Fibroblast of lung (primary cell): ENCODE results near the gene SLC35F3.

ENCODE experiments used
- EZH2 ChIP-seq: IDR thresholded peaks from 2 replicates; pipeline ENCODE4 v1.5.1; 2012; ENCODE audit warnings: low read length, control low read depth, mild to moderate bottlenecking; ENCODE audit errors: missing control alignments
- TF ChIP-seq, protein P1 (sequence below), 2 donors: IDR thresholded peaks in 1 of 2; conservative IDR thresholded peaks in 1 of 2; 1 replicate in 1 of 2; 2 replicates in 1 of 2; pipeline ENCODE4 v1.5.1; 2011 to 2012; ENCODE audit warnings: low read length in 2 of 2, control low read depth in 1 of 2, inconsistent platforms in 1 of 2, low read depth in 1 of 2, mild to moderate bottlenecking in 1 of 2

DNA sequence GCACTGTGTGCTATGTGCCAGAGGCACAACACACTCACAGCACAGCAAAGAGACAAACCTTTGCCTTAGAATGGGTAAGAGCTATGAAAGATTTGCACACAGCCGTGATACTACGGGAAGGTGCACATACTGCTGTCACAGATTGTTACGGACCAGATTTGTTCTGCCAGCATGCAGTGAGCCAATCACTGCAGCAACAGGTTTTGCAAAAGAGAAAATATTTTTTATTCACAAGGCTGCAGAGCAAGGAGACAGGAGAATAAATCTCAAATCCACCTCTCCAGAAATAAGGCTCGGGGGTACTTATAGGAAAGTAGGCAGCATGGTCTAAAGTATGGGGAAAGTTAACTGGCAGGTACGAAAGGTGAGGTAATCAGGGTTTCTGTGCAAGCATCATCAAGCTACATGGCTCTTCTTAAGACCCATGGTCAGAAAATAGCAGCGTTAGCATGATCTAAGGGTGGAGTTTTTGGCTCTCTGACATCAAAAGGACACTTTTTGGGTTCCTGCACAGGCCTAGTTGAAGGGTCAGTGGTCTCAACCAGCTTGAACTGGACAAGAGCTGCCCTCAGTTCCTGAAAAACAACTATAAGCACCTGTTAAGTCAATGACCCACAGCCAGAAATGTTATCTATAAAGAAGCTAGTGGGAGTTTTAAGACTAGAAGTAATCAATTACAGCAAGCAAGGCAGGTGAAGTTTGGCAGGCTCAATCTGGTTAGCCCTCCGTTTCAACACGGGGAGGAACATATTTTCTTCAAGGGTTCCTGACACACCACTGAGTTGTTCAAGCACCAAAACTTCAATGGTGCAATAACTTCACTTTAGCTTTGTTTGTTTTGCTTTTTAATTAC, 186.0 kb downstream of the SLC35F3 start:
- TF ChIP-seq EZH2, result no peak
- TF ChIP-seq, protein P1, sequence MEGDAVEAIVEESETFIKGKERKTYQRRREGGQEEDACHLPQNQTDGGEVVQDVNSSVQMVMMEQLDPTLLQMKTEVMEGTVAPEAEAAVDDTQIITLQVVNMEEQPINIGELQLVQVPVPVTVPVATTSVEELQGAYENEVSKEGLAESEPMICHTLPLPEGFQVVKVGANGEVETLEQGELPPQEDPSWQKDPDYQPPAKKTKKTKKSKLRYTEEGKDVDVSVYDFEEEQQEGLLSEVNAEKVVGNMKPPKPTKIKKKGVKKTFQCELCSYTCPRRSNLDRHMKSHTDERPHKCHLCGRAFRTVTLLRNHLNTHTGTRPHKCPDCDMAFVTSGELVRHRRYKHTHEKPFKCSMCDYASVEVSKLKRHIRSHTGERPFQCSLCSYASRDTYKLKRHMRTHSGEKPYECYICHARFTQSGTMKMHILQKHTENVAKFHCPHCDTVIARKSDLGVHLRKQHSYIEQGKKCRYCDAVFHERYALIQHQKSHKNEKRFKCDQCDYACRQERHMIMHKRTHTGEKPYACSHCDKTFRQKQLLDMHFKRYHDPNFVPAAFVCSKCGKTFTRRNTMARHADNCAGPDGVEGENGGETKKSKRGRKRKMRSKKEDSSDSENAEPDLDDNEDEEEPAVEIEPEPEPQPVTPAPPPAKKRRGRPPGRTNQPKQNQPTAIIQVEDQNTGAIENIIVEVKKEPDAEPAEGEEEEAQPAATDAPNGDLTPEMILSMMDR (conservative IDR thresholded peaks at IDR 0.05 in 1 of 2, IDR thresholded peaks at IDR 0.05 in 1 of 2; ENCODE audit: low read depth in 1 of 2, low read length in 2 of 2), result no peak
